Naive thymus-derived CD4-positive, alpha-beta T cell (primary cell): Measurements from ENCODE around the gene VPS29. TPM values are rescaled to one million over a fixed set of nuclear protein-coding genes. Genes with fewer than 3 reads are reported as not detected.

Experiments
- ATAC-seq: fragments of 150-1000 bp; cut with Tn5 transposase; 2 replicates; pipeline ENCODE4 v1.10.0; 2021; ENCODE audit warnings: mild to moderate bottlenecking, moderate library complexity
- CTCF ChIA-PET: fragments of 350-600 bp; sonication (Branson Sonifier 250); formaldehyde crosslinking; loops from one replicate; lab custom pipeline; 2021; ENCODE audit warnings: antibody characterized with exemption; lab: Charles Lee
- POLR2A ChIA-PET: fragments of 350-600 bp; sonication (Branson Sonifier 250); formaldehyde crosslinking; loops from one replicate; lab custom pipeline; 2021; ENCODE audit warnings: antibody characterized with exemption, inconsistent platforms; lab: Charles Lee
- DNase-seq, 9 donors: peaks; one replicate each; pipeline versions ENCODE4 v3.0.0 to v3.0.0-alpha.2; 2020 to 2022; ENCODE audit warnings: mixed read lengths in 1 of 9
- H3K27ac ChIP-seq: one replicate; pipeline ENCODE4 v1.7.0; 2013; ENCODE audit warnings: mild to moderate bottlenecking, low read depth, low read length, moderate library complexity
- H3K27me3 ChIP-seq, 2 donors: one replicate each; pipeline ENCODE4 v1.7.0; 2013; ENCODE audit warnings: low read length in 2 of 2, mild to moderate bottlenecking in 2 of 2, moderate library complexity in 2 of 2; ENCODE audit not compliant: control insufficient read depth in 2 of 2, insufficient read depth in 2 of 2
- H3K36me3 ChIP-seq, 3 experiments: 1 replicate in 2 of 3; 2 replicates in 1 of 3; pipeline ENCODE4 v1.7.0; 2013; ENCODE audit warnings: low read length in 3 of 3, mild to moderate bottlenecking in 3 of 3, moderate library complexity in 1 of 3; ENCODE audit not compliant: insufficient read depth in 3 of 3, control insufficient read depth in 2 of 3
- H3K4me1 ChIP-seq, 2 donors: one replicate each; pipeline ENCODE4 v1.7.0; 2013; ENCODE audit warnings: low read length in 2 of 2, mild to moderate bottlenecking in 2 of 2, moderate library complexity in 1 of 2; ENCODE audit not compliant: control insufficient read depth in 2 of 2, insufficient read depth in 2 of 2
- H3K4me3 ChIP-seq: 2 replicates; pipeline ENCODE4 v1.7.0; 2013; ENCODE audit warnings: mild to moderate bottlenecking, low read length
- H3K9me3 ChIP-seq, 3 experiments: 1 replicate in 2 of 3; 2 replicates in 1 of 3; pipeline ENCODE4 v1.7.0; 2013; ENCODE audit warnings: low read length in 3 of 3; ENCODE audit not compliant: control insufficient read depth in 2 of 3
- H3K27ac Mint-ChIP-seq, 9 donors: one replicate each; pipeline ENCODE4 v1.8.0; 2020 to 2022; ENCODE audit warnings: mixed read lengths in 9 of 9, mild to moderate bottlenecking in 8 of 9, moderate library complexity in 5 of 9, inconsistent platforms in 2 of 9
- H3K27me3 Mint-ChIP-seq, 5 donors: one replicate each; pipeline ENCODE4 v1.8.0; 2021 to 2022; ENCODE audit warnings: mixed read lengths in 5 of 5, mild to moderate bottlenecking in 1 of 5
- H3K36me3 Mint-ChIP-seq, 5 donors: one replicate each; pipeline ENCODE4 v1.8.0; 2020 to 2022; ENCODE audit warnings: mixed read lengths in 5 of 5, mild to moderate bottlenecking in 3 of 5, inconsistent platforms in 1 of 5
- H3K4me1 Mint-ChIP-seq, 7 donors: one replicate each; pipeline ENCODE4 v1.8.0; 2020 to 2022; ENCODE audit warnings: mixed read lengths in 7 of 7, mild to moderate bottlenecking in 3 of 7, inconsistent platforms in 1 of 7
- H3K4me3 Mint-ChIP-seq, 10 donors: one replicate each; pipeline ENCODE4 v1.8.0; 2020 to 2022; ENCODE audit warnings: mild to moderate bottlenecking in 10 of 10, mixed read lengths in 10 of 10, moderate library complexity in 6 of 10, inconsistent platforms in 2 of 10
- H3K9me3 Mint-ChIP-seq, 11 donors: one replicate each; pipeline ENCODE4 v1.8.0; 2020 to 2022; ENCODE audit warnings: mixed read lengths in 11 of 11, mild to moderate bottlenecking in 4 of 11, inconsistent platforms in 1 of 11, moderate library complexity in 1 of 11
- intact Hi-C, 2 donors: fragments of 100-400 bp; cut with micrococcal nuclease; formaldehyde crosslinking; loops; one replicate each; pipeline ENCODE4 v1.15.1; 2023
- polyA plus RNA-seq, 2 donors: library from polyadenylated mRNA; unstranded; fragments of 300-500 nt; fragmentation: Illumina TruSeq; gene quantifications; one replicate each; pipeline ENCODE4 v1.2.3, GENCODE V29; 2021
- total RNA-seq, 6 experiments: library from RNA in 5 of 6; stranded (reverse) in 5 of 6; gene quantifications; 1 replicate in 5 of 6; 2 replicates in 1 of 6; pipeline ENCODE4 v1.2.3 and lab custom pipeline; 2021 to 2026

The VPS29 gene
- total and polyA plus RNA-seq, 7 experiments from 2014 or later, result 78.5 to 158 (median 118) TPM

GRCh38 chr12:110451263-110451662 lies 50.6 kb downstream of the VPS29 start:
- H3K36me3 Mint-ChIP-seq, result peaks cover 0 to 26% (median 15%) of the 10 kb centered on the region in 5 donors

DNA sequence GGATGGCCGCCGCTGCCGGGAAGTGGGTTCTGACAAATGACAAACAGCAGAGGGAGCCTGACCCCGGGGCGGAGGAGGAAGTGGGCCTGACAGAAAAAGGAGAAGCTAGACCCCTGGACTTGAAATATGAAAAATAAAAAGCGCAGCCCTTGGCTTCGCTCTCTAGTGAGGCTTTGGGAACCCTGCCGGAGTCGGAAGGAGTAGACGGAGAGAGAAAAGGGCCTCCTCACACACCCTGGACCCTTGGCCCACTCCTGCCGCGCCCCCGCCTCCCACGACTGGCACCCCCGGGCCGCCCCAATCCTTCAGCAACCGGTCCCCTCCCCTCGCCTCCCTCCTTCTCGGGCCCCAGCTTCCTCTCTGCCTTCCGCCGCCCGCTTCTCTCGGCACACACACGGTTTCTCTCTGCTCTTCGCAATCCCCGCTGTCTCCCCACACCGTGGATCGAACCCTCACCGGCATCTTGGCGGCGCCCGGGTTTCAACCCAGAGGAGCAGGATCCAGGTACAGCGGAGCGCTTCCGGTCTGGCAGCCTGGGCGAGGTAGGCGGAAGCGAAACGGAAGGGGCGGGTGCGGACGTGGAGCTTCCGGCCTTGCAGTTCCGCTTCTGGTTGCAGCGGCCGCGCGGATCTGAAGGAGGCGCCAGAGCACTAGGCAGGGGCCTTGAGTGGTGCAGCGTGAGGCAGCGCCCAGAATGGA lies 52.0 kb downstream of the VPS29 start, which contains the start of gene ARPC3:
Gene ARPC3, minus strand, starts transcription at position 539 of the 699 bp plus-strand sequence. Its CDS starts 77 bp downstream, at position 462.
- DNase-seq, result peak; percentile 86 to 95 (median 94)
- intact Hi-C loops, result loop anchor here (1.0 to 5.0 kb wide), 17 partner anchors 18 to 738 kb away; partner anchors contain the start of genes ANAPC7 (in 2 of the 2), FAM216A (in 2 of the 2), GIT2 (in 2 of the 2) and GPN3 (in 2 of the 2)
- POLR2A ChIA-PET, result interaction anchor here (0.6 to 6.1 kb wide), 32 partner anchors 12 to 649 kb away, joined by 3 to 88 read pairs (median 5); partner anchors contain the start of genes ATP2A2, CCDC63, FAM216A and GPN3
- CTCF ChIA-PET, result interaction anchor here (0.6 to 6.1 kb wide), 25 partner anchors 8 to 1765 kb away, joined by 3 to 87 read pairs (median 4); partner anchors contain the start of genes CCDC63, FAM216A, GPN3 and RAD9B
- Mint-ChIP-seq H3K36me3 (peaks cover 0 to 25% (median 15%) of the 10 kb centered on the region in 5 donors), H3K4me3 (peak within 1 kb of the TSS; percentile 90 to 100 (median 99)), H3K4me1 (peaks cover 31 to 51% (median 44%) of the 10 kb centered on the region in 7 donors), H3K9me3 (peaks cover 0 to 5% (median 0%) of the 10 kb centered on the region in 11 donors), H3K27ac (peak within 1 kb of the TSS; percentile 94 to 100 (median 99)), H3K27me3 (peaks cover 0 to 3% (median 0%) of the 10 kb centered on the region in 5 donors)
- peak; percentile 98 for ATAC-seq
- no peaks in the 10 kb centered on the region for H3K27me3 ChIP-seq
- H3K36me3 ChIP-seq, result peaks cover 6 to 29% (median 8%) of the 10 kb centered on the region in 3 experiments
- H3K9me3 ChIP-seq, result no peaks in the 10 kb centered on the region
- H3K27ac ChIP-seq, result peak within 1 kb of the TSS; percentile 93
- H3K4me1 ChIP-seq, result peaks cover 20 to 22% of the 10 kb centered on the region in 2 donors
- H3K4me3 ChIP-seq, result peak within 1 kb of the TSS; percentile 95

More at GRCh38 chr12:110451263-110451662, 50.6 kb downstream of the VPS29 start:
- ATAC-seq (no peak), DNase-seq (no peak)
- Mint-ChIP-seq H3K27ac (peak overlapping the region; percentile 44 to 100 (median 92)), H3K9me3 (peaks cover 0 to 5% (median 0%) of the 10 kb centered on the region in 11 donors), H3K27me3 (peaks cover 0 to 3% (median 0%) of the 10 kb centered on the region in 5 donors), H3K4me3 (peak overlapping the region in 5 of 10 donors; percentile 23 to 98 (median 44)), H3K4me1 (peaks cover 27 to 44% (median 38%) of the 10 kb centered on the region in 7 donors)
- intact Hi-C loops, result loop anchor here (2.0 to 5.0 kb wide), 6 partner anchors 49 to 739 kb away; partner anchors contain the start of genes ANAPC7 (in 1 of the 2), C12orf76 (in 1 of the 2) and FAM222A (in 1 of the 2)
- ChIA-PET CTCF (interaction anchor here (0.6 to 6.1 kb wide), 5 partner anchors 27 to 375 kb away, joined by 3 to 87 read pairs (median 8); no protein-coding TSS in a partner anchor), POLR2A (interaction anchor here (0.9 to 6.1 kb wide), 6 partner anchors 12 to 171 kb away, joined by 3 to 88 read pairs (median 8); partner anchors contain the start of genes FAM216A, GPN3 and TCTN1)
- peaks cover 0 to 29% (median 3%) of the 10 kb centered on the region in 3 experiments for H3K36me3 ChIP-seq
- no peak overlapping the region for H3K4me3 ChIP-seq
- H3K27me3 ChIP-seq, result no peaks in the 10 kb centered on the region
- H3K27ac ChIP-seq, result peak overlapping the region; percentile 17
- H3K4me1 ChIP-seq, result peaks cover 20 to 22% of the 10 kb centered on the region in 2 donors
- no peaks in the 10 kb centered on the region for H3K9me3 ChIP-seq

- Mint-ChIP-seq H3K27ac (peak overlapping the region in 4 of 9 donors; percentile 32 to 76 (median 48)), H3K9me3 (no peaks in the 10 kb centered on the region), H3K4me1 (peaks cover 27 to 40% (median 36%) of the 10 kb centered on the region in 7 donors), H3K27me3 (no peaks in the 10 kb centered on the region), H3K36me3 (peaks cover 5 to 30% (median 18%) of the 10 kb centered on the region in 5 donors), H3K4me3 (peak overlapping the region in 1 of 10 donors; percentile 39)
- Histone ChIP-seq H3K4me3 (no peak overlapping the region), H3K27ac (no peak overlapping the region), H3K27me3 (no peaks in the 10 kb centered on the region), H3K4me1 (peaks cover 20 to 22% of the 10 kb centered on the region in 2 donors), H3K9me3 (no peaks in the 10 kb centered on the region), H3K36me3 (peaks cover 12 to 47% (median 24%) of the 10 kb centered on the region in 3 experiments)
- ATAC-seq (no peak), DNase-seq (no peak)
- intact Hi-C loops, result no loop called here
- POLR2A ChIA-PET, result no interaction called here
- CTCF ChIA-PET, result no interaction called here
Observed at GRCh38 chr12:110444455-110444854, 57.5 kb downstream of the VPS29 start.

Other genes with a start within 250 kb of the VPS29 start
- gene ATP2A2, start 220.9 kb downstream of the VPS29 start, total RNA-seq, result 100 to 1,000 TPM in 2 of 5 experiments, 10 to 100 TPM in 3; 81.4 to 160 (median 83.9) TPM
- 1 to 10 TPM; 2.1 to 2.5 TPM for gene ATP2A2, start 220.9 kb downstream of the VPS29 start, polyA plus RNA-seq
- gene ANAPC7, start 98.4 kb downstream of the VPS29 start, total RNA-seq, result 10 to 100 TPM; 40.9 to 71.7 (median 59.7) TPM
- gene ANAPC7, start 98.4 kb downstream of the VPS29 start, polyA plus RNA-seq, result 10 to 100 TPM; 26.6 to 28.3 TPM
- 100 to 1,000 TPM; 166 to 381 (median 187) TPM for gene ARPC3, start 51.8 kb downstream of the VPS29 start, total RNA-seq
- 100 to 1,000 TPM; 559 to 643 TPM for gene ARPC3, start 51.8 kb downstream of the VPS29 start, polyA plus RNA-seq
- 10 to 100 TPM in 3 of 5 experiments, 1 to 10 TPM in 2; 5.1 to 19.7 (median 14.6) TPM for gene GPN3, start 33.9 kb downstream of the VPS29 start, total RNA-seq
- 10 to 100 TPM; 31.2 to 40.4 TPM for gene GPN3, start 33.9 kb downstream of the VPS29 start, polyA plus RNA-seq
- 10 to 100 TPM in 4 of 5 experiments, 1 to 10 TPM in 1; 5.3 to 24.1 (median 23.0) TPM for gene FAM216A, start 33.3 kb downstream of the VPS29 start, total RNA-seq
- gene FAM216A, start 33.3 kb downstream of the VPS29 start, polyA plus RNA-seq, result 10 to 100 TPM; 10.8 to 14.2 TPM
- 1 to 10 TPM in 4 of 5 experiments, under 1 TPM in 1; 0.60 to 2.9 (median 1.1) TPM for gene RAD9B, start 220 bp upstream of the VPS29 start, total RNA-seq
- under 1 TPM; 0.53 to 0.98 TPM for gene RAD9B, start 220 bp upstream of the VPS29 start, polyA plus RNA-seq
- 10 to 100 TPM; 36.7 to 43.8 (median 38.8) TPM for gene PPTC7, start 81.2 kb upstream of the VPS29 start, total RNA-seq
- gene PPTC7, start 81.2 kb upstream of the VPS29 start, polyA plus RNA-seq, result 10 to 100 TPM in 1 of 2 donors, 1 to 10 TPM in 1; 9.7 to 10.7 TPM
- gene TCTN1, start 112.0 kb upstream of the VPS29 start, total RNA-seq, result 10 to 100 TPM in 3 of 5 experiments, 1 to 10 TPM in 2; 5.2 to 13.0 (median 10.2) TPM
- 1 to 10 TPM; 4.2 to 8.8 TPM for gene TCTN1, start 112.0 kb upstream of the VPS29 start, polyA plus RNA-seq
- 10 to 100 TPM in 4 of 5 experiments, 1 to 10 TPM in 1; 6.4 to 24.8 (median 11.7) TPM for gene HVCN1, start 187.0 kb upstream of the VPS29 start, total RNA-seq
- gene HVCN1, start 187.0 kb upstream of the VPS29 start, polyA plus RNA-seq, result 10 to 100 TPM; 15.2 to 25.3 TPM
- 100 to 1,000 TPM; 108 to 218 (median 145) TPM for gene PPP1CC, start 240.8 kb upstream of the VPS29 start, total RNA-seq
- gene PPP1CC, start 240.8 kb upstream of the VPS29 start, polyA plus RNA-seq, result 100 to 1,000 TPM; 126 to 138 TPM